ENCODE results near the gene EXOC2.

The EXOC2 gene

DNA sequence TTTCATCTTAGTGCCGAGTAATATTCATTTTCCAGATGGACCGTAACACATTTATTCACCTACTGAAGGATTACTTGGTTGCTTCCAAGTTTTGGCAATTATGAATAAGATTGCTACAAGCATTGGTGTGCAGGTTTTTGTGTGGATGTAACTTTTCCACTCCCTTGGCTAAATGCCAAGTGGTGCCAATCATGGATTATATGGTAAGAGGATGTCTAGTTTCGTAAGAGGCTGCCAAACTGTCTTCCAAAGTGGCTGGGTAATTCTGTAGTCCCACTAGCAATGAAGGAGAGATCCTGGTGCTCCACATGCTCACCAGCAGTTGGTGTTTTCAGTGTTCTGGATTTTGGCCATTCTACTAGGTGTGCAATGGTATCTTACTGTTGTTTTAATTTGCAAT lies 184.3 kb downstream of the EXOC2 start:
- DNase-seq (ENCODE audit: insufficient read length) (no peak), FAIRE-seq (no peak)
- TF ChIP-seq POLR2AphosphoS5 (IDR thresholded peaks at IDR 0.05; ENCODE audit: low read depth, low read length), result no peak
- TF ChIP-seq TAF1 (IDR thresholded peaks at IDR 0.05; ENCODE audit: borderline replicate concordance, low read depth, low read length), result no peak
- no peak for TF ChIP-seq POLR2A (IDR thresholded peaks at IDR 0.05; ENCODE audit: low read depth, low read length)

DNA sequence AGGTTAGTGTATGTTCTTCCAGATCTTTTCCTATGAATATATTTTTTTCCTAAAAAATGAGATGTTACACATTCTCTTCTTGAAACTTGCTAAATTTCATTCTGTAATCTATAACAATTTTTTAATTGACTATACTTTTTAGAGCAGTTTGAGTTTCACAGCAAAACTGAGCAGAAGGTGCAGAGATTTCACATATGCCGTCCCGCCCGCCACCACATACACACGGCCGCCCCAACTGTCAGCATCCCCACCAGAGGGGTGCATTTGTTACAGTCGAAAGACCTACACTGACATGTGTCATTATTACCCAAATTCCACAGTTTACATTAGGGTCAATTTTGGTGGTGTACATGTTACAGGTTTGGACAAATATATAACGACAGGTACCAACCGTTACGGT lies 184.9 kb downstream of the EXOC2 start:
- no peak for FAIRE-seq
- no peak for TF ChIP-seq TAF1 (IDR thresholded peaks at IDR 0.05; ENCODE audit: borderline replicate concordance, low read depth, low read length)
- no peak for TF ChIP-seq POLR2AphosphoS5 (IDR thresholded peaks at IDR 0.05; ENCODE audit: low read depth, low read length)
- TF ChIP-seq POLR2A (IDR thresholded peaks at IDR 0.05; ENCODE audit: low read depth, low read length), result no peak

DNA sequence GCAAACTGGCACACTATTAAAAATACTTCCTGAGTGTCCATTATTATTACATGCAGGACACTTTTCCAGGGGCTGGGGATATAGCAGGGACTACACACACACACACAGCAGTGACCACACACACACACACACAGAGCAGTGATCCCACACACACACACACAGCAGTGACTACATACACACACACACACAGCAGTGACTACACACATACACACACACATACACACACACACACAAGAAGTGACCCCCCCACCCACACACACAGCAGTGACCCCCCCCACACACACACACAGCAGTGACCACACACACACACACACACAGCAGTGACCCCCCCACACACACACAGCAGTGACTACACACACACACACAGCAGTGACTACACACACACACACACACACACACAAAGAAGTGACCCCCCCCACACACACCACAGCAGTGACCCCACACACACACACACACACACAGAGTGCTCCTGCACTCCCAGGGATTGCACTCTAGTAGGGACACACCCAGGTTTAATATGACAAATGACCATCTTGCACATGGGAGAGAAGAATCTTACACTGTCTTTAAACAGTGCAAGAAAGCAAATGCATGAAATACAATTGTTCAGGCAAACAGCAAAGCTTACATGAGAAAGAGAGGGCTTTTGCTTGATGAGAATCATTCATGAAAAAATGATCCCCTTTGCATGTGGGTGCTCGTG lies 185.9 kb downstream of the EXOC2 start:
- TF ChIP-seq TAF1 (IDR thresholded peaks at IDR 0.05; ENCODE audit: borderline replicate concordance, low read depth, low read length), result no peak
- TF ChIP-seq POLR2A (IDR thresholded peaks at IDR 0.05; ENCODE audit: low read depth, low read length), result no peak
- no peak for TF ChIP-seq POLR2AphosphoS5 (IDR thresholded peaks at IDR 0.05; ENCODE audit: low read depth, low read length)
- FAIRE-seq, result peak; percentile 38

More for the DNA sequence above, 184.9 kb downstream of the EXOC2 start:
- no peak for DNase-seq (ENCODE audit: insufficient read length)

DNA sequence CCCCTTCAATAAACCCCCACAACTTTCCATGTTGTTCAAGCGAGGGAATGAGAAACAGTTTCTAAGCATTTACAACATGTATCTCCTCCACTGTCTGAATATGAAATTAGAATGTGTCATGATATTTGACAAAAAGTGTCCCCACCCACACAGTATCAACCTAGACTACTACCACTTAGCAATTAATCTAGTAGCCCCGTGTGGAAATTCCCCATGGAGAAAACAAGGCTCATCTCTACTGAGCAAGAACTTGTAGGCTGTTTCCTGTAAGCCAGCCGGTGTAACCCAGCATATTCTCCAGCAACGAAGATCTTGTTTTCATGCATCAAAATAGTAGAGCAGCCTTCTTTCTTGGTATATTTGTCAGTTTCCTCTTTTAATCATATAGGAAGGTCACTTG lies 186.4 kb downstream of the EXOC2 start:
- TF ChIP-seq POLR2AphosphoS5 (IDR thresholded peaks at IDR 0.05; ENCODE audit: low read depth, low read length), result no peak
- TF ChIP-seq TAF1 (IDR thresholded peaks at IDR 0.05; ENCODE audit: borderline replicate concordance, low read depth, low read length), result no peak
- no peak for DNase-seq (ENCODE audit: insufficient read length)
- FAIRE-seq, result peak; percentile 57

More for the DNA sequence above, 185.9 kb downstream of the EXOC2 start:
- no peak for DNase-seq (ENCODE audit: insufficient read length)

DNA sequence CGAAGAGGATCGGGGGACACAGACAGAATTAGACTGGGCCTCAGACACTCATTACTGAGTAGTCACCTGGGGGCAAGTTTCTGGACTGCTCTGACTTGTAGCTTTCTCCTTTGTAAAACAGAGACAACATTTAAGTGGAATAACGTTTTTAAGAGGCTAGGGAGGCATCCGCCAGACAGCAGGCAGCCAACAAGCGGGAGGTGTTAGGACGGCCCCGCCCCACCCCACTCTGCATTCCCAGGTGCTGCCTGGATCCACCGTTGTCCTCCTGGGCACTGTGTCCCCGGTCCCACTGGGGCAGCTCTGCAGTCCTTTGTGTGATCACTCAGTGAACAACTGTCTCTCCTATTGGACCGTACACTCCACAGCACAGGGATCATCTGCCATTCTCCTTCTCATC lies 187.6 kb downstream of the EXOC2 start:
- FAIRE-seq (no peak), DNase-seq (ENCODE audit: insufficient read length) (no peak)

DNA sequence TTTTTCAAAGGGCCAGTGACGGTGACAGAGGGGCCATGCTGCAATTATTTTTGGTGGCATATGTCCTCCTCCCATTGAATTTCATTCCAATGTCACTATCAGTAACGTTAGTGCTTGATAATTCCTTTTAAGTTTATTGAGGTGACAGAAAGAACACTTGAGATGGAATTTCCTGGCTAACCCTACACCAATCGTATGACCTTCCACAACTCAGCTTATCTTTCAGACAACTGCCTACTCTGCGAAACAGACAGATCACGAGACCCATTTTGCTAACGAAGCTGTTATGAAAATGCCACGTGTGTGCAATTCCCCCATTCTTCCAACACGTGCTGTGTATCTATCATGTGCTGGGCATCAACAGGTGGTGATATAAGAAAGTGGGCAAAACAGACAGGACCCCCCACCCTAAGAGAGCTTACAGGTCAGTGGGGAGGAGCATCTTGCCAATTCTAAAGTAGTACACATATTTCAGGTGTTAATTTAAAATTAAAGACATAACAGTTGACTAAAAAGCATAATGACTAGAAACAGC lies 188.4 kb downstream of the EXOC2 start:
- FAIRE-seq (no peak), DNase-seq (ENCODE audit: insufficient read length) (no peak)
- no peak for TF ChIP-seq POLR2AphosphoS5 (IDR thresholded peaks at IDR 0.05; ENCODE audit: low read depth, low read length)

More for the DNA sequence above, 187.6 kb downstream of the EXOC2 start:
- no peak for TF ChIP-seq POLR2A (IDR thresholded peaks at IDR 0.05; ENCODE audit: low read depth, low read length)
- TF ChIP-seq TAF1 (IDR thresholded peaks at IDR 0.05; ENCODE audit: borderline replicate concordance, low read depth, low read length), result no peak
- no peak for TF ChIP-seq POLR2AphosphoS5 (IDR thresholded peaks at IDR 0.05; ENCODE audit: low read depth, low read length)

DNA sequence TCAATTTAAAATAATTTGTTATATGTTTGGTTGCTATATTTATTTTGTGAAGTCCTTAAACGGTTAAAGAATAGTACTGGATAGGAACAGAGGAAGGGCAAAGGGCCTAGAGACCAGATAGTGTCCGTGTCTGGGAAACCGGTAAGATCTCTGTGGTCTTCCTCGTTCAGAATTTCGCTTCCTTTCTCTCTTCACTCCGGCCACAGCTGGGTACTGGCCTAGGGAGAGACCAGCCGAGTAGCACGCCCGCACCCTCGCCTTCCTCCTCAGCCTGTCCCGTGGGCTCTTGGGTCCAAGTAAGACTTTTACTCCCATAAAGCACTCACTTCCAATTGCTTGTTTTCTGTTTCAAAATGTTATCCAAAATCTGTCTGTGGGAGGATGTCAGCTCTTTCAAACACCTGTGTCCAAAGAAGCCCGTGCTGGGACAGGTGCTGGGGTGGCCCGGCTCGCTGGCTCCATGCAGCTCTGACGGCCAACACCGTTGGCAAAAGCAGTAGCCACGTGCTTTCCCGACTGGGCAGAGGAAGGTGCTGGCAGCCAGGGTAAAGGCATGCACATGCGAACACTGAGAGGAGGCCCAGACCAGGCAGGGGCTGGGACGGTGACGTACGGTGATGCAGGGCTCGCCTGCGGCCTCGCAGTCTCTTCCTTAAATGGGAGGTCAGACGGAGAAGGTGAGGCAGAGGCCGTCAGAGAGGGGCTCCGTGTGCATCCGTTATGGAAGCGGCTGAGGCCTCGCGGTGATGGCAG lies 189.2 kb downstream of the EXOC2 start:
- FAIRE-seq (no peak), DNase-seq (ENCODE audit: insufficient read length) (no peak)
- TF ChIP-seq POLR2A (IDR thresholded peaks at IDR 0.05; ENCODE audit: low read depth, low read length) (no peak), TAF1 (IDR thresholded peaks at IDR 0.05; ENCODE audit: borderline replicate concordance, low read depth, low read length) (no peak), POLR2AphosphoS5 (IDR thresholded peaks at IDR 0.05; ENCODE audit: low read depth, low read length) (no peak)

DNA sequence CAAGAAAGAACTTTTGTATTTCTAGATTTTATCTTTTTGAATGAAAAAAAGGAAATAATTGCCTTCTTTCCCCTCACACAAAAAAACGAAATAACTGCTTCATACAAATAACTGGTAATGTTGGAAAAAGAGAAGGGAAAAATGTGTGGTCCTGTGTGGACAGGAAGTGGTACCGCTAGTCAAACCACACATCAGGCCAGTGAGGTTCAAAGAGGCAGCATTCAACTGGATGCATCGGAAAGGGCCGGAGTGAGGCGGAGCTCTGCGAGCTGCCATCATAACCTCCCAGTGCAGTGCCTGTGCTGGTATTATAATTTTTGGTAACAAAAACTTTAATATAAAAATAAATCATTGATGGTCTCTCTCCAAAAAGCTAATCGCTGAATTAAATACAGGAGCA lies 190.2 kb downstream of the EXOC2 start:
- no peak for FAIRE-seq
- TF ChIP-seq POLR2A (IDR thresholded peaks at IDR 0.05; ENCODE audit: low read depth, low read length) (no peak), POLR2AphosphoS5 (IDR thresholded peaks at IDR 0.05; ENCODE audit: low read depth, low read length) (no peak), TAF1 (IDR thresholded peaks at IDR 0.05; ENCODE audit: borderline replicate concordance, low read depth, low read length) (no peak)
- DNase-seq (ENCODE audit: insufficient read length), result no peak

DNA sequence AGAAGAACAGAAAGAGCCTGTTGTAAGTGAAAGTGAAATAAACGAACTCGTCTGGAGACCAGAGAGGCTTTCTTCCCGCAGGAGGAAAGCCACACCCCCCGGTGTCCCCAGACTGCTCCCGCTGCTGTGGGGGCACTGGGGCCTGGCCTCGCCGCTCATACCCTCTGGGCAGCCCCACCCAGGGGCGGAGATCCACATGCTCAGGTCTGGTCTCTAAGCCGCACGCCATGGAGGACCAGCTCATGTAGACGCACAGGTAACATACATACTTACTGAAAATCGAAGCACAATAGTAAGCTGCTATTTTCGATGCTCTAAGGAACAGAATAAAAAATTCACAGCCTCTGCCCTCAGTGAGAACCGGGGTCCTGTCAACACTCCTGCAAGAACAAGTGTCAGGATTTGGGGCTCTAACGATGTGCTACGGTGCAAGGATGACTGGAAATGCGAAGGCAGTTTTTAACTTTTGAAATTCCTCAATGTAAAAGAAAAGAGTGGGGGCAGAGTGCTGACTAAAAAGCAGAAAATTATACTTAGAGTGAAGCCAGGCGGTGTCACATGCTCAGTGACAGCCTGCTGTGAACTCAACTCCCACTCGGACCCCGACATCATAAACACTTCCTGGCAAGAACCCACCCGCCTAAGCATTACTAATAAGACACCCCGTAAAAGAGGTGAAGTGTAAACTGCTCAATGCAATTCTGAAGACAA lies 190.9 kb downstream of the EXOC2 start:
- FAIRE-seq (peak; percentile 74), DNase-seq (ENCODE audit: insufficient read length) (peak; percentile 34)
- TF ChIP-seq TAF1 (IDR thresholded peaks at IDR 0.05; ENCODE audit: borderline replicate concordance, low read depth, low read length) (no peak), POLR2AphosphoS5 (IDR thresholded peaks at IDR 0.05; ENCODE audit: low read depth, low read length) (no peak)

DNA sequence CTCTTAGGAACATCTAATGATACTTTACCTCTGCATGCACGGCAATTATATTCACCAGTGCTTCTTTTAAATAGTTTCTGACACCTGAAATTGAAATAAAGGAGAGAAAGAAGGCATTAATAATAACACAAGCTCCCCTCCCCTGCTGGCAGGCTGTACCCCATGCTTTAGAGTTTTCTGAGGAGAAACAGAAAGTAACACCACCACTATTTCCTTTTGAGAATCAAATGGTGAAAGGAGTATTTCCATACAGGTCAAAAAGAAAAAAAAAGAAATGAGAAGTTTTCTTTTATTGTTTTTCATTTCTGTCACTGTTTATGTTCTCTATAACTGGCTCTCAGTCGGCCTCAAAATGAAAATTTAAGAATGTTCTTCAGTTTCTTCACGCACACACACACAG lies 193.3 kb downstream of the EXOC2 start:
- peak; percentile 61 for FAIRE-seq
- no peak for DNase-seq (ENCODE audit: insufficient read length)
- TF ChIP-seq TAF1 (IDR thresholded peaks at IDR 0.05; ENCODE audit: borderline replicate concordance, low read depth, low read length) (no peak), POLR2A (IDR thresholded peaks at IDR 0.05; ENCODE audit: low read depth, low read length) (no peak), POLR2AphosphoS5 (IDR thresholded peaks at IDR 0.05; ENCODE audit: low read depth, low read length) (no peak)

DNA sequence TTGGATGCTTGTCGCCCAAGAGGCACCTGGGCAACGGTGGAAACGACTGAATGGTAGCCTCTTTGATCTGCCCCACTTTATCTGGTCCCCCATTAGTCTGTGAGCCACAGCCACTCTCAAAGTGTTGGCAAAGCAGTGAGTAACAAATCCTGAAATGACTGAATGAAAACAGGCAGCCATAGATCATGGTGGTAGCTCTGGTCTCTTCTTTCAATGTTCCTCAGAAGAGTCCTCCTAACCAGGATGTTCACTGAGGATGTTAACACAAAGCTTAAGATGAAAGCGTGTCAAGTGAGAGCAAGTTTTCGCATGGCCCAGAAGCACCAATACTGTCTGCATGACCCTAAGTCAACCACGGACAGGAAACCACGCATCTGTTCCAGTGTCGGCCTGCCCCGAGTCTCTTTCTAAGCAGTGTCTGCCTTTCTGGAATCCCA lies 194.1 kb downstream of the EXOC2 start:
- DNase-seq (ENCODE audit: insufficient read length), result no peak
- TF ChIP-seq TAF1 (IDR thresholded peaks at IDR 0.05; ENCODE audit: borderline replicate concordance, low read depth, low read length) (no peak), POLR2A (IDR thresholded peaks at IDR 0.05; ENCODE audit: low read depth, low read length) (no peak)
- FAIRE-seq, result peak; percentile 97

Measured in GM12892 (cell line).